GM13977 (cell line): Measurements from ENCODE around the gene GSTO1.

Experiments used
- DNase-seq: peaks from one replicate; pipeline ENCODE4 v3.0.0; 2012; ENCODE audit warnings: low spot score
- in situ Hi-C: fragments of 300-500 bp; cut with MboI; formaldehyde crosslinking; loops from one replicate; pipeline ENCODE4 v1.12.0; 2022; ENCODE audit warnings: low sequenced_read_pairs, low pct_unique_long_range_greater_than_20kb, mixed read lengths, inconsistent platforms; ENCODE audit not compliant: unreplicated experiment
- TF ChIP-seq, protein P1 (sequence below): IDR thresholded peaks from 2 replicates; pipeline ENCODE4 v1.5.1; 2012; ENCODE audit warnings: mild to moderate bottlenecking, control low read depth; ENCODE audit not compliant: insufficient read depth; ENCODE audit errors: extremely low read depth, missing control alignments

Gene GSTO1

DNA sequence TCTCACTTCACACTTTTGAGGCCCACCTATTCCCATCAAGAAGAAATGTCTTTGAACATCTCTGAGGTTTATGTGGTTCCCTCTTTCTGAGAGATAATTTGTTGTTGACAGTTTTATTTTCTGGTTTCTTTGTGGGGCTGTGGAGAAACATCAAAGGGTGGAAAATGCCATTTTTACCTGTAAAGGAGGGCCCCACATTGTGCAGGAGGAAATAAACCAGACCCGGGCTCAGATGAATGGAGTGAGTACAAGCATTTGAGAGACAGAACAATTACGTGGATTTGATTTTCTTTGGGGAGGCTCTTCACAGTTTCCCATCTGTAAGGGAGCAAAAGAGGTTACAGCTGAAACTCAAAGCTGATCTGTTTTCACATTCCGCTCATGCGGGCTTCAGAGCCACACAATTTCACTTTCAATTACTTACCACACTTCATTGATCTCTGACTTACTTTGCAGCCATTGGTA lies 53.8 kb downstream of the GSTO1 start:
- TF ChIP-seq, protein P1, sequence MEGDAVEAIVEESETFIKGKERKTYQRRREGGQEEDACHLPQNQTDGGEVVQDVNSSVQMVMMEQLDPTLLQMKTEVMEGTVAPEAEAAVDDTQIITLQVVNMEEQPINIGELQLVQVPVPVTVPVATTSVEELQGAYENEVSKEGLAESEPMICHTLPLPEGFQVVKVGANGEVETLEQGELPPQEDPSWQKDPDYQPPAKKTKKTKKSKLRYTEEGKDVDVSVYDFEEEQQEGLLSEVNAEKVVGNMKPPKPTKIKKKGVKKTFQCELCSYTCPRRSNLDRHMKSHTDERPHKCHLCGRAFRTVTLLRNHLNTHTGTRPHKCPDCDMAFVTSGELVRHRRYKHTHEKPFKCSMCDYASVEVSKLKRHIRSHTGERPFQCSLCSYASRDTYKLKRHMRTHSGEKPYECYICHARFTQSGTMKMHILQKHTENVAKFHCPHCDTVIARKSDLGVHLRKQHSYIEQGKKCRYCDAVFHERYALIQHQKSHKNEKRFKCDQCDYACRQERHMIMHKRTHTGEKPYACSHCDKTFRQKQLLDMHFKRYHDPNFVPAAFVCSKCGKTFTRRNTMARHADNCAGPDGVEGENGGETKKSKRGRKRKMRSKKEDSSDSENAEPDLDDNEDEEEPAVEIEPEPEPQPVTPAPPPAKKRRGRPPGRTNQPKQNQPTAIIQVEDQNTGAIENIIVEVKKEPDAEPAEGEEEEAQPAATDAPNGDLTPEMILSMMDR = no peak
- DNase-seq = peak; percentile 76
- in situ Hi-C loops = no loop called here

DNA sequence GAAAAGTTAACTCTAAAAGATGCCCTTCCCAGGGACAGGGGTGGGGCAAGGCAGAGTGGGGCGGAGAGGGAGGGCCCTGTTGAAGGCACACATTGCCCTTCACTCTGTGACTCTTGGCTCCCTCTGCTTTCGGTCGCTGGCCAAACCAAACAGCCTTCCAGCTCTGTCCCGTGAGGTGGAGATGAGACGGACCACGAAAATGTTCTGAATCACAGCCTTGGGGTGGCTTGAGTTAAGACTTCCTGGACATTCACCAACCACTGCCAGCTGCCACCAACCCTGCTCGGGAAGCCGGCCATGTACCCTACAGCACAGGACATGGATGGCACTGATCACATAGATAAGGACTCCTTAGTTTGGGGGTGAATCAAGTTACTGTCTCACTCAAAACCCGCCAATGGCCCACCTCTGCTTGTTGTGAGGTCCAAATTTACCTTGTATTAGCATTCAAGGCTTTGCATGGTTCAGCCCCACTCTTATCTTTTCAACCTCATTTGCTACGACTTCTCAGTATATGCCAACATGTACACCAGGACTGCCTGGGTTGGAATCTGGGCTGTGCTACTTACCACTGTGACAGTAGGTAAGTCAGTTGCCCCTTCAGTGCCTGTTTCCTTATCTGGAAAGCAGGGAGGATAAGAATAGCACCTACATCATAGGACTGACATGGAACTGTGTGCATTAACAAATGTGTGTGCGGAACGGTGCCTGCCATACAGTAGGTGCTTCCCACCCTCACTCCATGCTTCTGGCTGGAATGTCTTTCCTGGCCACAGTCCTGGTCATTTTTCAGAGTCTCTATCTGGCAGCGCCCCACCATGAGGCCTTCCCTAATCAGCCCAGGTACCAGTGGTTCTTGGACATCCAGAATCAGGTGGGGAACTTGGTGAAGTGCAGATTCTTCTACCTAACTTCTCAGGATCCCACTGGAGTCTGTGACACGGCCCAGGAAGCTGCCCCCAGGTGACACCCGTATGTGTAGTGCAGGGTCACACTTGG lies 55.6 kb downstream of the GSTO1 start:
- TF ChIP-seq, protein P1 = no peak
- DNase-seq = no peak
- in situ Hi-C loops = loop anchor here (5.0 kb wide), 1 partner anchor 37 kb away; no protein-coding TSS in a partner anchor

DNA sequence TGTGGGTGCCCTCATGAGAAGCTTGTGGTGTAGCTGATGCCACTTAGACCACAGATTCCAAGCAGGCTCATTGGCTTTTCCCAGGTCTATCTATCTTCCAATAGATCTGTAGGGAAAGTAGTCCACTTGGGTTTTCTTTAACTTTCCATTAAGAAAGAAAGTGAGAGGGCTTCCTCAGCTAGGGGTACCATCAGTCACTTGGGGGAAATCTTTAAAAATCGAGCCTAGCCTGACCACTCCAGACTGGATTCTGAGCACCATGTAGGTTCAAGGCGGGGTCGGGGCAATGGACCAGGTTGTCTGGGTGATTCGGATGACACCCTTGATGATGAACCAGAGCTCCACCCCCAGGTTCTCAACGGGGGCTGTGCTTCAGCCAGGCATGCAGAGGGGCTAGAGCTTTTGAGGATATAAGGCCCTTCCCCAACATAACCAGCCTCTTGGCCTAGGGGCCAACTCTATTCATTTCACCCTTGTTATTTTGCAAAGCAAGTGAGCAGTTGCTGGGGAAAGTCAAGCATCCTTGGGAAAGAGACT lies 56.6 kb downstream of the GSTO1 start:
- DNase-seq = no peak
- TF ChIP-seq, protein P1 = no peak
- in situ Hi-C loops = loop anchor here (5.0 kb wide), 1 partner anchor 36 kb away; no protein-coding TSS in a partner anchor

DNA sequence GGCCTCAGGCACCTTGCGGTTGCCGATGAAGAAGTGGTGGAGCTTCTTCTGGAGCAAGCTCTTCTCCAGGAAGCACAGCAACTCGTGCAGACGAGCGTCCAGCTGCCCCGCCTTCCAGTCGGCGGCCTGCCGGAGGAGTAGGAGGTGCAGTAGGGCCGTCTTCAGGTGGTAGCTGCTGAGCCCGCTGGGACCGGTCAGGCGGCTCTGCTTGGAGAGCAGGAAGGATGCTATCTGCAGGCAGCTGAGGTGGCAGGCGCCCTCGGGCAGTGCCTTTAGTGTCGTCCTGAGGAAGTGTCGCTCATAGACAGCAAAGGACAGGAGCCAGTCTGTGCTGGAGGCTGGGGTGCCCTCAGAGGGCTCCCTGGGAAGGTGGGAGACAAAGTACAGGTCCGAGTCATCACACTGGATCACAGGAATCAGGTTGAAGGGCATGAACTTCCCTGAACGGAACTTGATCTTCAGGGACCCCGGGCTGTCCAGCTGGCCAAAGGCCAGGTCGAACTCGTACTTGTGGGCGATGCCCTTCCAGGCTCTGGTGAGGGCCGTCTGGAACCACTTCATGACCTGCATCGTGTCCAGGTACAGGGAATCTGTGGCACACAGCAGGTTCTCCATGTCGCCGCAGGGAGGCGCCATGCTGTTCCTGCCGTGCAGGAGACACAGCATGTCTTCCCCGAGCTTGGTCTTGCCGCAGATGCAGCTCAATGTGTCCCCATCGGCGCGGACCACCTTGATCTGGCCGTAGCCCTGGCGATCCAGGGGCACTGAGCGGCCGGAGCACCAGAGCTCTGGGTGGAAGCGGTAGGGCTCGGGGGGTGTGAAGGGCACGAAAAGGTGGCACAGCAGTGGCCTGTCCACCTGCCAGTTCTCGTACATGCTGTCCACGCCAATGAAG lies 60.1 kb downstream of the GSTO1 start:
- in situ Hi-C loops = loop anchor here (5.0 kb wide), 1 partner anchor 32 kb away; no protein-coding TSS in a partner anchor
- TF ChIP-seq, protein P1 = no peak
- DNase-seq = no peak

DNA sequence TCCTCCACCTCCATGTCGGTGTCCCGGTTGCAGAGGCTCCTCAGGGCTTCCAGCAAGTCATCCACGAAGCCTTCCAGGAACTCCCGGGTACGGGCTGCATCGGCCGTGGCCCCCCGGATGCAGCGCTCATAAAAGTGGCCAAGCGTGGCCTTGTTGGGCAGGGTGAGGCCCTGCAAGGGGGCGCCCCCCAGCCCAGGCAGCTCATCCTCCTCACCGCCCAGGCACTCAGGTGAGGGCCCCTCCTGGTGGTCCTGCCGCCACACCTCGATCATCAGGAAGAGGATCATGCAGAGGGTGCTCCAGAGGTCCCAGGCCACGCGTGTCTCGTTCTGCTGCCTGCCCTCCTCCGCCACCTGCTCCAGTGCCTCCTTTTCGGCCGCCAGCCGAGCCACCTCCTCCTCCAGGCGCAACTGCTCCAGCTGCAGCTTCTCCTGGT lies 60.8 kb downstream of the GSTO1 start:
- in situ Hi-C loops = no loop called here
- no peak for DNase-seq
- TF ChIP-seq, protein P1 = no peak
